ENCODE data around the gene KDELR3. TPM values are rescaled to one million over a fixed set of nuclear protein-coding genes. Genes with fewer than 3 reads are reported as not detected.

The KDELR3 gene
- polyA plus RNA-seq, 1 experiment, result 150 TPM

GRCh38 chr22:38456841-38457699 lies 10.8 kb upstream of the KDELR3 start:
- no peak for TF ChIP-seq CTCF (IDR thresholded peaks at IDR 0.05; ENCODE audit: insufficient read depth, low read depth, low read length)
- no peak for DNase-seq (ENCODE audit: low read depth)
- CTCF ChIA-PET, result no interaction called here
- no peaks in the 10 kb centered on the region for H3K36me3 ChIP-seq (ENCODE audit: control insufficient read depth, insufficient read depth, low read length)
- peaks cover 51% of the 10 kb centered on the region for H3K27me3 ChIP-seq (ENCODE audit: control insufficient read depth, insufficient read depth, low read length)
- H3K4me3 ChIP-seq (ENCODE audit: low read depth, low read length), result no peak overlapping the region
- POLR2A ChIA-PET, result no interaction called here

GRCh38 chr22:38460426-38460840 lies 7.5 kb upstream of the KDELR3 start:
- ChIA-PET CTCF (interaction anchor here (0.9 to 1.5 kb wide), 2 partner anchors 47 to 408 kb away, joined by 3 read pairs; no protein-coding TSS in a partner anchor), POLR2A (no interaction called here)
- DNase-seq (ENCODE audit: low read depth), result no peak
- Histone ChIP-seq H3K27me3 (ENCODE audit: control insufficient read depth, insufficient read depth, low read length) (peaks cover 35% of the 10 kb centered on the region), H3K36me3 (ENCODE audit: control insufficient read depth, insufficient read depth, low read length) (no peaks in the 10 kb centered on the region), H3K4me3 (ENCODE audit: low read depth, low read length) (no peak overlapping the region)
- no peak for TF ChIP-seq CTCF (IDR thresholded peaks at IDR 0.05; ENCODE audit: insufficient read depth, low read depth, low read length)

GRCh38 chr22:38461057-38461413 lies 6.9 kb upstream of the KDELR3 start:
- CTCF ChIA-PET, result interaction anchor here (0.6 to 1.5 kb wide), 2 partner anchors 48 to 508 kb away, joined by 3 read pairs; partner anchors contain the start of genes C22orf23 and POLR2F

GRCh38 chr22:38461414-38462081 lies 6.3 kb upstream of the KDELR3 start:
- Histone ChIP-seq H3K36me3 (ENCODE audit: control insufficient read depth, insufficient read depth, low read length) (no peaks in the 10 kb centered on the region), H3K27me3 (ENCODE audit: control insufficient read depth, insufficient read depth, low read length) (peaks cover 32% of the 10 kb centered on the region), H3K4me3 (ENCODE audit: low read depth, low read length) (no peak overlapping the region)
- TF ChIP-seq CTCF (IDR thresholded peaks at IDR 0.05; ENCODE audit: insufficient read depth, low read depth, low read length), result no peak
- ChIA-PET CTCF (interaction anchor here (0.6 to 1.7 kb wide), 3 partner anchors 8 to 508 kb away, joined by 3 to 6 read pairs (median 3); partner anchors contain the start of genes C22orf23 and POLR2F), POLR2A (no interaction called here)
- no peak for DNase-seq (ENCODE audit: low read depth)

More at GRCh38 chr22:38461057-38461413, 6.9 kb upstream of the KDELR3 start:
- TF ChIP-seq CTCF (IDR thresholded peaks at IDR 0.05; ENCODE audit: insufficient read depth, low read depth, low read length), result no peak
- POLR2A ChIA-PET, result no interaction called here
- no peak overlapping the region for H3K4me3 ChIP-seq (ENCODE audit: low read depth, low read length)
- no peak for DNase-seq (ENCODE audit: low read depth)
- no peaks in the 10 kb centered on the region for H3K36me3 ChIP-seq (ENCODE audit: control insufficient read depth, insufficient read depth, low read length)
- peaks cover 35% of the 10 kb centered on the region for H3K27me3 ChIP-seq (ENCODE audit: control insufficient read depth, insufficient read depth, low read length)

All from BJ (cell line).